Amniotic epithelial cell (primary cell): ENCODE data around the gene NIM1K.
"Not testable (repeated sequence)": the region's sequence is repeated elsewhere in the genome, so short reads cannot be mapped to it uniquely, and the experiment has no call there.

Source experiments
- DNase-seq: peaks from one replicate; pipeline ENCODE4 v3.0.0-alpha.2; 2010; ENCODE audit warnings: low read depth

The NIM1K gene

GRCh38 chr5:43190755-43191603, 1.0 kb upstream of the NIM1K start:
- DNase-seq, result peak; percentile 52

- peak; percentile 31 for DNase-seq
These were observed 644 bp downstream of the NIM1K start for GRCh38 chr5:43192558-43193180.

GRCh38 chr5:43193181-43193893, 1.3 kb downstream of the NIM1K start:
- peak; percentile 94 for DNase-seq

DNA sequence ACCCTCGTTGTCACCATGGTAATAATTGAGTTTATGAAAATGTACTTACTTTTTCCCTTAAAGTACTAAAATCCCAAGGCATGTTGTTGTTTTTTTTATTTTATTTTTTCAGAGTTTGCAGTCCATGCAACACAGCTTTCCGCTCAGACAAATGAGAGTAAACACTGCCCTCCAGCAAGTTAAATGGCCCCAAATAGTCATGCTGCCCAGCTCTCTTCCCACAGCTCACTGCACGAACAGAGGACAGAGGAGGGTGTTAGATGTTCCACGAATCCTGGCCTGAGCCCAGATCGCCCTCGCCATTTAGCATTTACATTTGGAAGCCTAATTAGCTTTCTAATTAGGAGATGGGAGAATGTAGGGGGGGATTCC, 1.9 kb downstream of the NIM1K start:
- no peak for DNase-seq

GRCh38 chr5:43195670-43196265, 3.7 kb downstream of the NIM1K start:
- DNase-seq, result no peak

- DNase-seq, result no peak
These were observed 5.5 kb downstream of the NIM1K start for GRCh38 chr5:43197535-43197934.

DNA sequence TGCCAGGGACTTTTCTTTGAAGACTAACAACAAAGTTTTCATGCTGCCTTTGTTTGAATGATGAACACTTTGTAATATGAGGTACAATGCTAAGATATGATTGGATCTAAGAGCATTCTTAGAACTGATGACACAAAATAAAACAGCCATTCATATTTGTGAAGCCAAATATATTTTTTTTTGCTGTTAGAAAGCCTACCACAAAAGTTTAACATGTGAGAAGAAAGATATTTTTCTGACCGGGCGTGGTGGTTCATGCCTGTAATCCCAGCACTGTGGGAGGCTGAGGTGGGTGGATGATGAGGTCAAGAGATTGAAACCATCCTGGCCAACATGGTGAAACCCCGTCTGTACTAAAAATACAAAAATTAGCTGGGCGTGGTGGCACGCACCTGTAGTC, 9.4 kb downstream of the NIM1K start:
- not testable (repeated sequence) for DNase-seq

DNA sequence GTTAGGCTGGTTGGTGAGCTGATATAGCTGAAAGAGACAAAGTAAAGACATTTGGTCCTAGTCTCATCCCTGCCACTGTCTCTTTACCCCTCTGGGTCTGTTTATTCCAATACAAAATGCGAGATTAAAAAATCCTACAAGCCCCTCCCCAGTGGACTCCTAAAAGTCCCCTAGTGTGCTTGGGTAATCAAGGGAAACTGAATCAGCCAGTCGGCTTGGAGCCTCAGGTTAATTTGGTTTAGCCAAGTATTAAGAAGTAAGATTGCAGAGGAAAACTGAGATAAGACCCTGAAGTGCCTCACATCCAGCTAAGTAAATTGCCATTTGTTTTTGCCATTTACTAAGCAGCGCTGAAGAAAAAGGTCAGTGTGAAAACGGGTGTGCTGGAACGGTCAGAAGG, 10.4 kb downstream of the NIM1K start:
- DNase-seq, result no peak

- DNase-seq, result no peak
These were observed 11.3 kb downstream of the NIM1K start for GRCh38 chr5:43203373-43203772.

DNA sequence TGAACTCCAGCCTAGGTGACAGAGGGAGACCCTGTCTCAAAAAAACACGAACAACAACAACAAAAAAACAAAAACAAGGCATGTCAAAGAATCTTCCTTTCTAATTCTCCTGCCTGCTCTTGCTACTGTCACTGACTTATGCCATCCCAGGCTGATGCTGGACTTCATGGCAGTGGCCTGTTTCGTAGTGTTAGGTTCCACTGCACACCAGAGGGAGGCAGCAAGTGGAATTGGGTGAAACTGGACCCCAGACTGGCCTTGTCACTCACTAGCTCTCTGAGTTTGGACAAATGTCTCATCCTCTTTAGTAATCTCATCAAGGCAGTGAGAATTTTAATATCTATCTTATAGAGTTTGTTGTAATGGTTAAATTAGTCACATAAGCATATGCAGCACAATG, 12.9 kb downstream of the NIM1K start:
- no peak for DNase-seq

DNA sequence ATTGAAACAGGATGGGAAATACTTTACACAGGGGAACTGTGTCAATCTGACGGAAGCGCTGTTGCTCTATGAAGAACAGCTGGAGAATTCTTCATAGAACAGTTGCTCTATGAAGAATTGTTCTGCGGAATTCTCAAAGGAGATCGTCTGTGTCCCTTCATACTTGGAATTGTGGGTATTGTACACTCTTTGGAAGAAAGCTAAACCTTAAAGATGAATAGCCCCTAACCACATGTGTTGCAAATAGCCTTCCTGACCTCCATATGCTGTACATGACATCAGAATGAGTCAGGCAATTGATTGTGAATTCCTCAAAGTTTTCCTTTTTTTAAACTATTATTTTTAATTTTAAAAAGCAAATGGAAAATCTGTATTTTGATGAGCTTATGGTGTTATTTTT, 15.6 kb downstream of the NIM1K start:
- peak; percentile 39 for DNase-seq

GRCh38 chr5:43208658-43209057, 16.6 kb downstream of the NIM1K start:
- DNase-seq, result no peak

DNA sequence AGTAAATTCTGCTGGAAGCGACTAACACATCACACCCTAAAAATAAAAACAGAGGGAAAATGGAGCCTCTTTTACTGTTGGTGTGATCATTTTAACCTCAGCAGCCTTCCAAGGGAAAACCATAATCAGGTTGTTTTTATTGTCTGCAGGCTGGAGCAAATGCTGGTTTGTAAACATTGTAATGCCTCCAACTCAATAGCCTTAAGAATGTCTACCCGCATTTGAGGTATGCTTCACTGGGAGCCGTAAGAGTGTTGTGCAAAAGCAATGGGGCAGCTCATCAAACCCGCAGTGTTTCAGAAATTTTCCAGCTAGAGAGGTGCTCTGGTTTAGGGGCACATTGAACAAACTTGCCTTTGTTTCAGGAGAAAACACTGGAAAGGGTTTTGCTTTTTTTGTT, 17.0 kb downstream of the NIM1K start:
- DNase-seq, result no peak

GRCh38 chr5:43209833-43210232, 17.8 kb downstream of the NIM1K start:
- DNase-seq, result no peak

- no peak for DNase-seq
These were observed 18.5 kb downstream of the NIM1K start for GRCh38 chr5:43210570-43210969.

DNA sequence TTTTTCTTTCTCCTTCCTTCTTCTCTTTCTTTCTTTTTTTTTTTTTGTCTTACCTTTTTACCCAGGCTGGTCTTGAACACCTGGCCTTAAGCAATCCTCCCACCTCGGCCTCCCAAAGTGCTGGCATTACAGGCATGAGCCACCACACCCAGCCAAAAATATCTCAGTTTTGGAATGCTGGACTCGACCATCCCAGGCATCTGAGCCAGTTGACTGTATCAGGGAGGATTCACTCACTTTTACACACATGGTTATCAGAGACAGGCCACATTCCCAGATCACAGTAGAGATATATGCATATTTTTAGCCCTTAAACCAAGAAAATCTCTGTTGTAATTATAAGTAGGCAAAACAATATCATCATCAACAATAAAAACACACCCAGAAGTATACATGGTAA, 21.9 kb downstream of the NIM1K start:
- no peak for DNase-seq

DNA sequence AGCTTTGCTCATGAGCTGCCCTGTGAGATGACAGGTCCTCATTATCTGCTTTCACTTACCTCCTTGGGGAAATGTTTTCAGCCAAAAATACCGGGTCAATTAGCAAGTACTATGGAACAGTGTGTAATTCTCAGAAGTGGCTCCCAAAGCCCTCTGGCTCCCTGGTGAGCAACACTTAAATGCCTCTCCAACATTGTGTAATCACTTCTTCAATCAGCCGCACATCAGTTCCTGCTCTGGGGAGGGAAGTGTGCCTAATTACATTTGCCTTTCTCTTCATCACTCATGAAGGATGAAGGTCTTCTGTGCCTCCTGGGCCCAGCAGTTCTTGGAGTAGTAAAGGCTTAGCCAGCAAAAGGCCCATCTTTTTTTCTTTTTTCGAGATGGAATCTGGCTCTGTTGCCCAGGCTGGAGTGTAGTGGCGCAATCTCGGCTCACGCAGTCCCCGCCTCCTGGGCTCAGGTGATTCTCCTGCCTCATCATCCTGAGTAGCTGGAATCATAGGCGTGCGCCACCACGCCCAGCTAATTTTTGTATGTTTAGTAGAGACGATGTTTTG, 23.1 kb downstream of the NIM1K start:
- peak; percentile 19 for DNase-seq

DNA sequence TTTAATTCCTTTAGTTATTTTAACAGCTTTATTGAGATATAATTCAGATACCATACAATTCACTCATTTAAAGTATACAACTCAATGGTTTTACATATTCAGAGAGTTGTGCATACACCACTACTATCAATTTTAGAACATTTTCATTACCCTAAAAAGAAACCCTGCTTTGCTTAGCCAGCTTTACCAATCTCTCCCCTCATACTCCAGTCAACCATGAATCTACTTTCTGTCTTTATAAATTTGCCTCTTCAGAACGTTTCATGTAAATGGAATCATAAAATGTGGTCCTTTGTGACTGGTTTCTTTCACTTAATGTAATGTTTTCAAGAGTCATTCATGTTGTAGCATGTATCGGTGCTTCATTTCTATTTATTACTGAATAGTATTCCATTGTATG, 24.9 kb downstream of the NIM1K start:
- DNase-seq, result no peak

- DNase-seq, result no peak
These were observed 27.1 kb downstream of the NIM1K start for GRCh38 chr5:43219120-43219519.

GRCh38 chr5:43221502-43221901, 29.5 kb downstream of the NIM1K start:
- no peak for DNase-seq

DNA sequence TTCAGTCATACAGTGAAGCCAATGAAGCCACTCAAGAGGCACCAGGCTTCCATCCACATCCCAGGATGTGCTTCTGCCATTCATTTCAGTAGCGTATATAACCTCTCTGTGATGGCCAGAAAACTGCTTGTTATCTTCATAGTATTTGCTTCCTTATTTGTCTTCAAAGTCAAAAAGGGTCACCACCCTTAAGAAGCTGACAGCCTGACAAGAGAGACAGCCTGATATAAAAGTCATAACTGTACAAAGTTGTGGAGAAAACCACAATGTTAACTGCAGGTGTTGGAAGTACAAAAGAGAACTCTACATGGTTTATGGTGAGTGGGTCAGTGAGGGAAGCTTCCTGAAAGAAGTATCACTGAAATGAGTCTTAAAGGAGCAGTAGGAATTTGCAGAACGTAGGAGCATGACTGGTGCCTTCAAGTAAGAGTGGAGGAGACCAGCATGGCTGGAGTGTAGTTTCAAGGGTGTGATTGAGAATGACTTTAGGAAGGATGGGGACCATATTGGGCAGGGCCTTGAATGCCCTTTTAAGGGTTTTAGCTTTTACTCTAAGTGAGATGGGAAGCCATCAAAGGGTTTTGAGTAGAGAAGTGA, 33.7 kb downstream of the NIM1K start:
- DNase-seq, result no peak

DNA sequence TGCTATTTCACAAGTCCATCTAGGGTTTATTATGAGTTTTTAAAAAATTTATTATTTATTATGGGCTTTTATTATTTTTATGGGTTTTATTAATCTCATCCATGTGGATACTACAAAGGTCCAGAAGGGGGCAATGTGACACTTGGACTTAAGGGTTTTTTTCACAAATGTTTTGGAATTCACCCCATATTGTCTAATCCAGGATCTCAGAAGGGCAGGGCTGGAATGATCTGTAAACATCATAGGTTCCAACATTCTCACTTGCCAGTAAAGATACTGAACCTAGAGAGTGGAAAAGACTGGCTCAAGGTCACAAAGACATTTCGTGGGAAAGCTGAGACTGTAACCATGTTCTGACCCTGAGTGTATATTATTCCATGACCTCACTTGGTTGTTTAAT, 35.6 kb downstream of the NIM1K start:
- peak; percentile 62 for DNase-seq
